Measurements from ENCODE around the gene TRABD2B.

The TRABD2B gene

DNA sequence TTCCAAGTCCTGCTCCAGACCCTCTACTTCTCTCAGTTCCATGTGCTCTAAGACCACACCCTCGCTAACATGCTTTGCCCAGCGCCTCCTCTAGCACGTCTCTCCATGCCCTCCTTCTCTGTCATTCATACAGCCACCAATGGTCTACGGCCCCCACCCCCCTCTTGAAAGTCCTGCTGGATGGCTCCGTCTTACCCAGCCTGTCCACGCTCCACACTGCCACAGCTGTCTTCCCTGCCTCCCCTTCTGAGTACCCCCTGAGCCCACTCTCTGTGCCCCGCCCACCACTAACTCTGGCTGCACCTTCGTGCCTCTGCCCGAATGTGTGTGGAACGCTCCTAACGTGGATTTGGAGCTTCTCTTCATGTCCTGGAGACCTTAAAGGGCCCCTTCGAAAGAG, 244.6 kb downstream of the TRABD2B start:
- Histone ChIP-seq H3K79me2 (ENCODE audit: control insufficient read depth, low read length) (no peaks in the 10 kb centered on the region), H3K27ac (ENCODE audit: low read depth, low read length) (no peak overlapping the region), H3K4me2 (ENCODE audit: low read length) (no peak overlapping the region), H3K9me2 (replicated peaks; ENCODE audit: control insufficient read depth, low read length) (no peaks in the 10 kb centered on the region), H3K9me3 (ENCODE audit: control insufficient read depth, insufficient read depth, low read length) (no peaks in the 10 kb centered on the region), H3K27me3 (ENCODE audit: control insufficient read depth, low read length) (no peaks in the 10 kb centered on the region), H3F3A (ENCODE audit: control insufficient read depth, insufficient read depth) (no peaks in the 10 kb centered on the region), H4K20me1 (ENCODE audit: control insufficient read depth, insufficient read depth, low read depth, low read length) (no peaks in the 10 kb centered on the region), H3K4me1 (ENCODE audit: control insufficient read depth, low read length) (no peaks in the 10 kb centered on the region), H3K4me3 (ENCODE audit: low read length) (no peak overlapping the region), H3K36me3 (ENCODE audit: control insufficient read depth, low read length) (no peaks in the 10 kb centered on the region)
- TF ChIP-seq CTCF (IDR thresholded peaks at IDR 0.05; ENCODE audit: low read depth, low read length, poor library complexity, severe bottlenecking) (no peak), EZH2phosphoT487 (IDR thresholded peaks at IDR 0.05; ENCODE audit: borderline replicate concordance, low read length) (no peak)

GRCh38 chr1:47751996-47752451, 245.2 kb downstream of the TRABD2B start:
- Histone ChIP-seq H3K36me3 (ENCODE audit: control insufficient read depth, low read length) (no peaks in the 10 kb centered on the region), H3K9me3 (ENCODE audit: control insufficient read depth, insufficient read depth, low read length) (no peaks in the 10 kb centered on the region), H3K27ac (ENCODE audit: low read depth, low read length) (no peak overlapping the region), H3K9me2 (replicated peaks; ENCODE audit: control insufficient read depth, low read length) (no peaks in the 10 kb centered on the region), H3K79me2 (ENCODE audit: control insufficient read depth, low read length) (no peaks in the 10 kb centered on the region), H3K4me1 (ENCODE audit: control insufficient read depth, low read length) (no peaks in the 10 kb centered on the region), H3K27me3 (ENCODE audit: control insufficient read depth, low read length) (no peaks in the 10 kb centered on the region), H3K4me3 (ENCODE audit: low read length) (no peak overlapping the region), H3F3A (ENCODE audit: control insufficient read depth, insufficient read depth) (no peaks in the 10 kb centered on the region), H3K4me2 (ENCODE audit: low read length) (no peak overlapping the region), H4K20me1 (ENCODE audit: control insufficient read depth, insufficient read depth, low read depth, low read length) (no peaks in the 10 kb centered on the region)
- TF ChIP-seq EZH2phosphoT487 (IDR thresholded peaks at IDR 0.05; ENCODE audit: borderline replicate concordance, low read length) (no peak), CTCF (IDR thresholded peaks at IDR 0.05; ENCODE audit: low read depth, low read length, poor library complexity, severe bottlenecking) (no peak)

DNA sequence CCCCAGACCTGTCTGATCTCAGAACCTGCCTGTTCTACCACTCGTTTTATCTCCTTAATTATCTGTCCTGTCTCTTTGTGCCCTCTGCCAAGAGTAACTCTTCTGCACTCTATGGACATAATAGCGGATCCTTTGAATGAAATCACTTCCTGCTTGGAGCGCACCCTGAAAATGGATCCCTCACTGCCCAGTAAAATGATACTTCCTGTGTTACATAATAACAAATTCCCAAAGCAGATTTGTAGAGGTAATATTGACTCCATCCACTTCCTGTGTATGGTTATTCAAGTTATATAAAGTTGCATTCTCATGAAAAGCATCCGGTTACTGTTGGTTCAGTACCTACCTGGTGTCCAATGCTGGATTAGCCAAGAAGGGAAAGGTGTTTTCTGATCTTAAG, 246.0 kb downstream of the TRABD2B start:
- Histone ChIP-seq H3K27ac (ENCODE audit: low read depth, low read length) (no peak overlapping the region), H4K20me1 (ENCODE audit: control insufficient read depth, insufficient read depth, low read depth, low read length) (no peaks in the 10 kb centered on the region), H3F3A (ENCODE audit: control insufficient read depth, insufficient read depth) (no peaks in the 10 kb centered on the region), H3K4me1 (ENCODE audit: control insufficient read depth, low read length) (no peaks in the 10 kb centered on the region), H3K36me3 (ENCODE audit: control insufficient read depth, low read length) (no peaks in the 10 kb centered on the region), H3K27me3 (ENCODE audit: control insufficient read depth, low read length) (no peaks in the 10 kb centered on the region), H3K9me3 (ENCODE audit: control insufficient read depth, insufficient read depth, low read length) (no peaks in the 10 kb centered on the region), H3K4me3 (ENCODE audit: low read length) (no peak overlapping the region), H3K4me2 (ENCODE audit: low read length) (no peak overlapping the region), H3K9me2 (replicated peaks; ENCODE audit: control insufficient read depth, low read length) (no peaks in the 10 kb centered on the region), H3K79me2 (ENCODE audit: control insufficient read depth, low read length) (no peaks in the 10 kb centered on the region)
- TF ChIP-seq CTCF (IDR thresholded peaks at IDR 0.05; ENCODE audit: low read depth, low read length, poor library complexity, severe bottlenecking) (no peak), EZH2phosphoT487 (IDR thresholded peaks at IDR 0.05; ENCODE audit: borderline replicate concordance, low read length) (no peak)
